DOHH2 (cell line): ENCODE measurements around the gene FFAR1.

Experiments used
- H3F3A ChIP-seq: fragments of 200-600 bp; sonication (generic), shearing (Covaris generic); 2 replicates; pipeline ENCODE4 v1.6.0; 2016; ENCODE audit warnings: antibody characterized with exemption, mild to moderate bottlenecking; ENCODE audit not compliant: control insufficient read depth, insufficient read depth
- H3K27ac ChIP-seq: fragments of 200-600 bp; sonication (generic); 2 replicates; pipeline ENCODE4 v1.5.1; 2014; ENCODE audit warnings: low read depth, mild to moderate bottlenecking, low read length, moderate library complexity
- H3K27me3 ChIP-seq: fragments of 200-600 bp; sonication (generic); 2 replicates; pipeline ENCODE4 v1.6.1; 2014; ENCODE audit warnings: mild to moderate bottlenecking, low read length, mixed read lengths; ENCODE audit not compliant: control insufficient read depth
- H3K36me3 ChIP-seq: fragments of 200-600 bp; sonication (generic); 2 replicates; pipeline ENCODE4 v1.6.1; 2014; ENCODE audit warnings: mild to moderate bottlenecking, low read length, moderate library complexity, mixed read lengths; ENCODE audit not compliant: control insufficient read depth
- H3K4me1 ChIP-seq: fragments of 200-600 bp; sonication (generic); 2 replicates; pipeline ENCODE4 v1.6.1; 2014; ENCODE audit warnings: mild to moderate bottlenecking, low read length, mixed read lengths; ENCODE audit not compliant: control insufficient read depth
- H3K4me2 ChIP-seq: fragments of 200-600 bp; sonication (generic); 2 replicates; pipeline ENCODE4 v1.6.0; 2014; ENCODE audit warnings: mild to moderate bottlenecking, low read length, moderate library complexity
- H3K4me3 ChIP-seq: fragments of 200-600 bp; sonication (generic); 2 replicates; pipeline ENCODE4 v1.5.1; 2014; ENCODE audit warnings: mild to moderate bottlenecking, low read length, mixed read lengths
- H3K79me2 ChIP-seq: fragments of 200-600 bp; sonication (generic); 2 replicates; pipeline ENCODE4 v1.6.1; 2014; ENCODE audit warnings: mild to moderate bottlenecking, low read length, mixed read lengths; ENCODE audit not compliant: control insufficient read depth
- H3K9me2 ChIP-seq: fragments of 200-600 bp; sonication (generic); replicated peaks from 2 replicates; pipeline ENCODE4 v1.6.1; 2014; ENCODE audit warnings: mild to moderate bottlenecking, low read length, mixed read lengths; ENCODE audit not compliant: control insufficient read depth
- H3K9me3 ChIP-seq: fragments of 200-600 bp; sonication (generic); 2 replicates; pipeline ENCODE4 v1.6.1; 2014; ENCODE audit warnings: antibody characterized with exemption, low read length, mixed read lengths; ENCODE audit not compliant: control insufficient read depth, insufficient read depth
- H4K20me1 ChIP-seq: fragments of 200-600 bp; sonication (generic); 2 replicates; pipeline ENCODE4 v1.6.0; 2014; ENCODE audit warnings: low read depth, mild to moderate bottlenecking, antibody characterized with exemption, low read length, moderate library complexity; ENCODE audit not compliant: control insufficient read depth, insufficient read depth
- EZH2phosphoT487 ChIP-seq: fragments of 200-600 bp; sonication (generic); IDR thresholded peaks from 2 replicates; pipeline ENCODE4 v1.6.1; 2017; ENCODE audit warnings: borderline replicate concordance, mild to moderate bottlenecking, antibody characterized with exemption, low read length, moderate library complexity, mixed read lengths
- TF ChIP-seq, protein P1 (sequence below): fragments of 200-600 bp; sonication (generic); IDR thresholded peaks from one replicate; pipeline ENCODE4 v1.5.1; 2014; ENCODE audit warnings: antibody characterized with exemption, mild to moderate bottlenecking, low read depth, low read length; ENCODE audit not compliant: poor library complexity, severe bottlenecking

Gene FFAR1

DNA sequence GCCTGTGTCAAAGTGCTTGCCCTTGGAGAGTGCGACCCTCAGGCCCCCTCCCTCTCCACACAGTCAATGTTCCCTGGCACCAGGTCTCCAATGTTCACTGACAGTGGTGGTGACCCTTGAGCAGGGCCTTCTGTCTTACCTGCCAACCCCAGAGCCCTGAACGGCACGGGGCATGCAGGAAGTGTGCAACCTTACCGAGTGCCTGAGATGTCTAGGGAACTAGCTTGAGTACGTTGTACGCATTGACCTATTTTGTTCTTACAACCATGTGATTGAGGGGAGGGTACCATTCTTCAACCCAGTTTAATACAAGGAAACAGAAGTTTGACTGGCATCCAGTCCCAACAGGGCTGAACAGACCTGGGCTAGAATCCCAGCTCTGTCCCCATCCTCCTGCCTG lies 42.5 kb upstream of the FFAR1 start:
- Histone ChIP-seq H3K27me3 (no peaks in the 10 kb centered on the region), H4K20me1 (no peaks in the 10 kb centered on the region), H3K9me3 (no peaks in the 10 kb centered on the region), H3K4me3 (no peak overlapping the region), H3K36me3 (no peaks in the 10 kb centered on the region), H3K4me2 (peak overlapping the region; percentile 54), H3K4me1 (peaks cover 53% of the 10 kb centered on the region), H3K79me2 (no peaks in the 10 kb centered on the region), H3K27ac (peak overlapping the region; percentile 20; the same call in 1 of the 2 replicates), H3F3A (peaks cover 7% of the 10 kb centered on the region), H3K9me2 (no peaks in the 10 kb centered on the region)
- no peak for TF ChIP-seq EZH2phosphoT487

DNA sequence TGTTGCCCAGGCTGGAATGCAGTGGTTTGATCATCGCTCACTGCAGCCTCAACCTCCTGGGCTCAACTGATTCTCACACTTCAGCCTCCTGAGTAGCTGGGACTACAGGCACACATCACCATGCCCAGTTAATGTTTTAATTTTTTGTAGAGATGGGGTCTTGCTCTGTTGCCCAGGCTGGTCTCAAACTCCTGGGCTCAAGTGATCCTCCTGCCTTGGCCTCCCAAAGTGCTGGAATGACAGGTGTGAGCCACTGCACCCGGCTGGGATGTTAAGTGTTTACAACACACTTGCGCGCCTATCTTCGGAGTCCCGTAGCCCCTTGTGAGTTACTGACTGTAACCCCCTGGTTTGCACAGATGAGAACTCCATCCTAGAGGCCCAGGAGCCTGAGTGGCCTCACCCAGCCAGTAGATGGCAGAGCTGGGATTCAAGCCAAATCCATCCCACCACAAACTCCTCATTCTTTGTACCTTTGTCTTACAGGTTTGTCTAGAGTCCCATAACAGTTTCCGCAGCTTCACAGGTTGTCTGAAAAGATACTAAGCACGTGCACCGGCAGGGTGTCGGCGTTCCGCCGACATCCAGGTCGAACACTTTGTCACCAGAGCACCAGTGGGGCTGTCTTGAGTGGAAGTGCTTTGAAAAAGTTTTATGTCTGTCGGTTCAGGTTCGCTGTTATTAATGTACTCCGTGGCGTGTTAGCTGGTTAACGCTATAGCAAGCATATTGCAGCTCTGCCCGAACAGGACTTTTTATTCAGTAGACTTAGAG lies 41.0 kb upstream of the FFAR1 start:
- Histone ChIP-seq H3K9me3 (no peaks in the 10 kb centered on the region), H3K27ac (peak overlapping the region; percentile 21; the same call in 1 of the 2 replicates), H4K20me1 (no peaks in the 10 kb centered on the region), H3K4me1 (peaks cover 66% of the 10 kb centered on the region), H3K4me3 (no peak overlapping the region; the same call in 1 of the 2 replicates), H3K9me2 (no peaks in the 10 kb centered on the region), H3K79me2 (no peaks in the 10 kb centered on the region), H3F3A (peaks cover 7% of the 10 kb centered on the region; the same call in 1 of the 2 replicates), H3K27me3 (no peaks in the 10 kb centered on the region), H3K4me2 (peak overlapping the region; percentile 54), H3K36me3 (no peaks in the 10 kb centered on the region)
- TF ChIP-seq, protein P1, sequence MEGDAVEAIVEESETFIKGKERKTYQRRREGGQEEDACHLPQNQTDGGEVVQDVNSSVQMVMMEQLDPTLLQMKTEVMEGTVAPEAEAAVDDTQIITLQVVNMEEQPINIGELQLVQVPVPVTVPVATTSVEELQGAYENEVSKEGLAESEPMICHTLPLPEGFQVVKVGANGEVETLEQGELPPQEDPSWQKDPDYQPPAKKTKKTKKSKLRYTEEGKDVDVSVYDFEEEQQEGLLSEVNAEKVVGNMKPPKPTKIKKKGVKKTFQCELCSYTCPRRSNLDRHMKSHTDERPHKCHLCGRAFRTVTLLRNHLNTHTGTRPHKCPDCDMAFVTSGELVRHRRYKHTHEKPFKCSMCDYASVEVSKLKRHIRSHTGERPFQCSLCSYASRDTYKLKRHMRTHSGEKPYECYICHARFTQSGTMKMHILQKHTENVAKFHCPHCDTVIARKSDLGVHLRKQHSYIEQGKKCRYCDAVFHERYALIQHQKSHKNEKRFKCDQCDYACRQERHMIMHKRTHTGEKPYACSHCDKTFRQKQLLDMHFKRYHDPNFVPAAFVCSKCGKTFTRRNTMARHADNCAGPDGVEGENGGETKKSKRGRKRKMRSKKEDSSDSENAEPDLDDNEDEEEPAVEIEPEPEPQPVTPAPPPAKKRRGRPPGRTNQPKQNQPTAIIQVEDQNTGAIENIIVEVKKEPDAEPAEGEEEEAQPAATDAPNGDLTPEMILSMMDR, result peak; percentile 72
- TF ChIP-seq EZH2phosphoT487, result no peak

DNA sequence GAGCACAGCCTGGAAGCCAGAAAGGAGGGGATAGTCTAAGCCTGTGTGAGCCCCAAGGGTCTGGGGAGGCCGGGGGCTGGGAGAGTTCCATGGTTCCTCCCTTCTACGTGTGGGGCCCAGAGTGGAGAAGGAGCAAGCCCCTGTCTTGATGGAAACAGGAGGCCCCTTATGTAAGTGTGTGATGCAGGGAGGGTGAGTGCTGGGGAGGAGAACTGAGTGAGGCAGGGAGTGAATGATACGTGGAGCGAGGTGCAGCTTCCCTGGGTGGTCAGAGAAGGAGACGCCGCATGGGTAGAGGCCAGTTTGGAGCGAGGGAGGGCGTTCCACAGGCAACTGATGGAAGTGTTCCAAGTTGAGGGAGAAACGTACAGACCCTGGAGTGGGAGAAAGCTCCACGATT lies 39.8 kb upstream of the FFAR1 start:
- H4K20me1 ChIP-seq, result no peaks in the 10 kb centered on the region
- no peaks in the 10 kb centered on the region for H3K36me3 ChIP-seq
- TF ChIP-seq, protein P1, result no peak
- TF ChIP-seq EZH2phosphoT487, result no peak
- H3K4me1 ChIP-seq, result peaks cover 79% of the 10 kb centered on the region
- no peaks in the 10 kb centered on the region for H3K9me3 ChIP-seq
- no peaks in the 10 kb centered on the region for H3K9me2 ChIP-seq
- H3K27me3 ChIP-seq, result no peaks in the 10 kb centered on the region
- peaks cover 8% of the 10 kb centered on the region; the same call in 1 of the 2 replicates for H3F3A ChIP-seq
- H3K79me2 ChIP-seq, result no peaks in the 10 kb centered on the region
- peak overlapping the region; percentile 43 for H3K4me3 ChIP-seq
- no peak overlapping the region for H3K27ac ChIP-seq
- H3K4me2 ChIP-seq, result peak overlapping the region; percentile 54

DNA sequence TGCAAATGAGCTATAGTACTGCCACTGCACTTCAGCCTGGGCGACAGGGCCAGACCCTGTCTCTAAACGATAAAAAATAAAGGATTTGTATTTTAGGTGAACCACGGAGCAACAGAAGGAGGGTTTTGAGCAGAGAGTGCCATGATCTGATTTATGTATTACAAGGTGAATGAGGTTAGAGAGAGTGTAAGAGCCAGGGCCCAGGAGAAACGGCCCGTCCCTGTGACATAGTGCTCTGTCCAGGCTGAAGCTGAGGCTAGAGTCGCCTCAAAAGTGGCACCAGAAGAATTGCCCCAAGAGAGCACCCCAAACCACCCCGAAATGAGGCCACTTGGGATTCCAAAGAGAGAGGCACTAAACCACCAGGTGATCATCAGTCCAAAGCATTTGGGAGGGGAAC lies 38.8 kb upstream of the FFAR1 start:
- Histone ChIP-seq H3K4me1 (peaks cover 82% of the 10 kb centered on the region), H3K9me3 (no peaks in the 10 kb centered on the region), H3K79me2 (no peaks in the 10 kb centered on the region), H3K36me3 (no peaks in the 10 kb centered on the region), H3K27me3 (no peaks in the 10 kb centered on the region), H3K4me2 (no peak overlapping the region), H4K20me1 (no peaks in the 10 kb centered on the region), H3K4me3 (no peak overlapping the region), H3F3A (peaks cover 9% of the 10 kb centered on the region; the same call in 1 of the 2 replicates), H3K27ac (no peak overlapping the region), H3K9me2 (no peaks in the 10 kb centered on the region)
- TF ChIP-seq, protein P1, result no peak
- TF ChIP-seq EZH2phosphoT487, result no peak
